ENCODE measurements around the gene PLK4. TPM values are rescaled to one million over a fixed set of nuclear protein-coding genes. Genes with fewer than 3 reads are reported as not detected.
"Not testable (repeated sequence)": the region's sequence is repeated elsewhere in the genome, so short reads cannot be mapped to it uniquely, and the experiment has no call there.

The PLK4 gene
- polyA plus RNA-seq, 2 of the 4 experiments (the other 2 are of a cell fraction) = 18.4 to 34.2 TPM

- FAIRE-seq (no peak), ATAC-seq (no peak), DNase-seq (ENCODE audit: low read depth in 1 of 2, low spot score in 1 of 2) (no peak)
- H3K4me3 ChIP-seq = no peak overlapping the region
- no peaks in the 10 kb centered on the region for H3K9me3 ChIP-seq
- WGBS (ENCODE audit: missing lambda C conversion rate) = 87% methylated on average over 1 of the region's 1 CpG
- H3K27ac ChIP-seq = no peak overlapping the region
- CTCF ChIA-PET = no interaction called here
- POLR2A ChIA-PET = no interaction called here
- TF ChIP-seq JUN (IDR thresholded peaks at IDR 0.05) (no peak), MAFK (IDR thresholded peaks at IDR 0.05; ENCODE audit: partially characterized antibody) (no peak), BHLHE40 (IDR thresholded peaks at IDR 0.05; ENCODE audit: low read depth, low read length) (no peak), MAZ (IDR thresholded peaks at IDR 0.05; ENCODE audit: borderline replicate concordance, low read depth, low read length) (no peak), EP300 (IDR thresholded peaks at IDR 0.05) (no peak), HOXA7 (CRISPR knock-in tag; IDR thresholded peaks at IDR 0.05) (no peak), TFCP2L1 (CRISPR knock-in tag; IDR thresholded peaks at IDR 0.05) (no peak), REST (IDR thresholded peaks at IDR 0.05) (no peak), RAD21 (conservative IDR thresholded peaks at IDR 0.05 in 1 of 2, IDR thresholded peaks at IDR 0.05 in 1 of 2) (no peak), EHF (CRISPR knock-in tag; IDR thresholded peaks at IDR 0.05) (no peak)
- no peak overlapping the region for H3K4me2 ChIP-seq
- H3K4me1 ChIP-seq = no peaks in the 10 kb centered on the region
These were observed 49.5 kb downstream of the PLK4 start for GRCh38 chr4:127930175-127930574.

GRCh38 chr4:127931836-127932235 is 51.1 kb downstream of the PLK4 start:
- POLR2A ChIA-PET; H3K4me1 ChIP-seq; ATAC-seq; DNase-seq (ENCODE audit: low read depth in 1 of 2, low spot score in 1 of 2); H3K4me2 ChIP-seq; CTCF ChIA-PET; H3K27ac ChIP-seq; H3K9me3 ChIP-seq; FAIRE-seq; H3K4me3 ChIP-seq: not testable (repeated sequence)
- 91% methylated on average over 6 of the region's 6 CpGs for WGBS (ENCODE audit: missing lambda C conversion rate)

GRCh38 chr4:127936974-127937373 is 56.3 kb downstream of the PLK4 start:
- ATAC-seq = no peak
- H3K9me3 ChIP-seq = no peaks in the 10 kb centered on the region
- no peak overlapping the region for H3K4me2 ChIP-seq
- no peak for FAIRE-seq
- no peak overlapping the region for H3K4me3 ChIP-seq
- H3K27ac ChIP-seq = no peak overlapping the region
- TF ChIP-seq PBX3 (IDR thresholded peaks at IDR 0.05) = no peak
- CTCF ChIA-PET = no interaction called here
- POLR2A ChIA-PET = no interaction called here
- 92% methylated on average over 1 of the region's 1 CpG for WGBS (ENCODE audit: missing lambda C conversion rate)
- DNase-seq (ENCODE audit: low read depth in 1 of 2, low spot score in 1 of 2) = no peak
- no peaks in the 10 kb centered on the region for H3K4me1 ChIP-seq

Small RNA genes within 50 kb of the gene (small RNA-seq; reads per million reads assigned to genes)
- 0 reads per million in 6 experiments for gene RNU6-583P

Other genes with a start within 250 kb of the PLK4 start
- gene INTU, start 247.9 kb upstream of the PLK4 start, polyA plus RNA-seq (2011; rRNA removed) = 4.7 TPM in 2 replicates
- 1.2 to 1.8 TPM (median 1.5 TPM) in 3 replicates for gene INTU, start 247.9 kb upstream of the PLK4 start, polyA plus RNA-seq (2017; fragmentation: RNase III; extraction: RNeasy Plus Mini Kit Qiagen cat#74134 plus additional on column Dnase treatment)
- not detected in 2 replicates for gene SLC25A31, start 150.5 kb upstream of the PLK4 start, polyA plus RNA-seq (2011; rRNA removed)
- not detected in 3 replicates for gene SLC25A31, start 150.5 kb upstream of the PLK4 start, polyA plus RNA-seq (2017; fragmentation: RNase III; extraction: RNeasy Plus Mini Kit Qiagen cat#74134 plus additional on column Dnase treatment)
- 9.2 and 12.1 TPM in 2 replicates for gene HSPA4L, start 98.6 kb upstream of the PLK4 start, polyA plus RNA-seq (2011; rRNA removed)
- gene HSPA4L, start 98.6 kb upstream of the PLK4 start, polyA plus RNA-seq (2017; fragmentation: RNase III; extraction: RNeasy Plus Mini Kit Qiagen cat#74134 plus additional on column Dnase treatment) = 10.3 to 14.8 TPM (median 10.9 TPM) in 3 replicates
- gene MFSD8, start 84.3 kb downstream of the PLK4 start, polyA plus RNA-seq (2011; rRNA removed) = 16.4 and 22.3 TPM in 2 replicates
- gene MFSD8, start 84.3 kb downstream of the PLK4 start, polyA plus RNA-seq (2017; fragmentation: RNase III; extraction: RNeasy Plus Mini Kit Qiagen cat#74134 plus additional on column Dnase treatment) = 9.5 to 10.1 TPM (median 9.6 TPM) in 3 replicates
- gene ABHD18, start 84.5 kb downstream of the PLK4 start, polyA plus RNA-seq (2011; rRNA removed) = 5.1 and 6.1 TPM in 2 replicates
- 3.8 to 4.6 TPM (median 4.5 TPM) in 3 replicates for gene ABHD18, start 84.5 kb downstream of the PLK4 start, polyA plus RNA-seq (2017; fragmentation: RNase III; extraction: RNeasy Plus Mini Kit Qiagen cat#74134 plus additional on column Dnase treatment)
- gene LARP1B, start 180.4 kb downstream of the PLK4 start, polyA plus RNA-seq (2011; rRNA removed) = 14.1 and 25.6 TPM in 2 replicates
- gene LARP1B, start 180.4 kb downstream of the PLK4 start, polyA plus RNA-seq (2017; fragmentation: RNase III; extraction: RNeasy Plus Mini Kit Qiagen cat#74134 plus additional on column Dnase treatment) = 8.6 to 9.2 TPM (median 9.2 TPM) in 3 replicates

All from A549 (cell line).